ENCODE measurements around the gene C3orf18. TPM values are rescaled to one million over a fixed set of nuclear protein-coding genes. Genes with fewer than 3 reads are reported as not detected.

C3orf18 gene
- total and polyA plus RNA-seq, 3 experiments from 2014 or later: 11.5 to 15.8 (median 13.0) TPM

GRCh38 chr3:50607271-50608091 is 39.9 kb upstream of the C3orf18 start:
- CTCF ChIA-PET: interaction anchor here (1.5 to 21.6 kb wide), 4 partner anchors 8 to 32 kb away, joined by 3 to 724 read pairs (median 156); partner anchors contain the start of genes C3orf18, HEMK1 and MAPKAPK3
- H3K36me3 Mint-ChIP-seq: peaks cover 31 to 57% (median 32%) of the 10 kb centered on the region in 3 donors
- peak overlapping the region; percentile 82 to 97 (median 97) for H3K4me3 Mint-ChIP-seq
- Histone ChIP-seq H3K36me3 (ENCODE audit: insufficient read depth, low read length) (peaks cover 60% of the 10 kb centered on the region), H3K27ac (ENCODE audit: low read depth, low read length) (peak overlapping the region; percentile 84), H3K4me3 (ENCODE audit: low read length) (peak overlapping the region; percentile 98), H3K4me1 (ENCODE audit: insufficient read depth, low read length) (peaks cover 68% of the 10 kb centered on the region), H3K9me3 (ENCODE audit: low read length) (no peaks in the 10 kb centered on the region), H3K27me3 (ENCODE audit: insufficient read depth, low read length, poor library complexity, severe bottlenecking) (no peaks in the 10 kb centered on the region)
- no peaks in the 10 kb centered on the region for H3K27me3 Mint-ChIP-seq
- peak overlapping the region; percentile 92 to 98 (median 95) for H3K27ac Mint-ChIP-seq
- POLR2A ChIA-PET: interaction anchor here (0.6 to 6.7 kb wide), 5 partner anchors 17 to 893 kb away, joined by 3 to 56 read pairs (median 10); partner anchors contain the start of genes C3orf18, HEMK1 and NPRL2
- no peak for DNase-seq
- peaks cover 80 to 93% (median 86%) of the 10 kb centered on the region in 3 donors for H3K4me1 Mint-ChIP-seq
- H3K9me3 Mint-ChIP-seq: no peaks in the 10 kb centered on the region

GRCh38 chr3:50606596-50606995 is 39.0 kb upstream of the C3orf18 start:
- Histone ChIP-seq H3K4me1 (ENCODE audit: insufficient read depth, low read length) (peaks cover 77% of the 10 kb centered on the region), H3K9me3 (ENCODE audit: low read length) (no peaks in the 10 kb centered on the region), H3K27ac (ENCODE audit: low read depth, low read length) (peak overlapping the region; percentile 84), H3K27me3 (ENCODE audit: insufficient read depth, low read length, poor library complexity, severe bottlenecking) (no peaks in the 10 kb centered on the region), H3K4me3 (ENCODE audit: low read length) (peak overlapping the region; percentile 98), H3K36me3 (ENCODE audit: insufficient read depth, low read length) (peaks cover 60% of the 10 kb centered on the region)
- peak overlapping the region; percentile 85 to 98 (median 94) for H3K27ac Mint-ChIP-seq
- H3K9me3 Mint-ChIP-seq: no peaks in the 10 kb centered on the region
- ChIA-PET CTCF (interaction anchor here (4.8 to 21.6 kb wide), 3 partner anchors 9 to 32 kb away, joined by 18 to 724 read pairs (median 293); partner anchors contain the start of genes C3orf18, HEMK1 and MAPKAPK3), POLR2A (interaction anchor here (1.7 to 6.7 kb wide), 2 partner anchors 16 to 32 kb away, joined by 5 to 56 read pairs; no protein-coding TSS in a partner anchor)
- peak; percentile 28 to 76 (median 43) for DNase-seq
- no peaks in the 10 kb centered on the region for H3K27me3 Mint-ChIP-seq
- peaks cover 83 to 95% (median 88%) of the 10 kb centered on the region in 3 donors for H3K4me1 Mint-ChIP-seq
- peaks cover 31 to 57% (median 32%) of the 10 kb centered on the region in 3 donors for H3K36me3 Mint-ChIP-seq
- peak overlapping the region; percentile 79 to 97 (median 97) for H3K4me3 Mint-ChIP-seq

- Histone ChIP-seq H3K27me3 (ENCODE audit: insufficient read depth, low read length, poor library complexity, severe bottlenecking) (no peaks in the 10 kb centered on the region), H3K9me3 (ENCODE audit: low read length) (no peaks in the 10 kb centered on the region), H3K4me3 (ENCODE audit: low read length) (peak overlapping the region; percentile 98), H3K27ac (ENCODE audit: low read depth, low read length) (peak overlapping the region; percentile 84), H3K4me1 (ENCODE audit: insufficient read depth, low read length) (peaks cover 84% of the 10 kb centered on the region), H3K36me3 (ENCODE audit: insufficient read depth, low read length) (peaks cover 60% of the 10 kb centered on the region)
- H3K4me1 Mint-ChIP-seq: peaks cover 90 to 100% (median 95%) of the 10 kb centered on the region in 3 donors
- DNase-seq: no peak
- CTCF ChIA-PET: interaction anchor here (0.9 to 21.6 kb wide), 5 partner anchors 7 to 784 kb away, joined by 3 to 724 read pairs (median 18); partner anchors contain the start of genes C3orf18, HEMK1 and MAPKAPK3
- H3K4me3 Mint-ChIP-seq: peak overlapping the region; percentile 79 to 97 (median 97)
- peaks cover 31 to 55% (median 32%) of the 10 kb centered on the region in 3 donors for H3K36me3 Mint-ChIP-seq
- H3K27ac Mint-ChIP-seq: peak overlapping the region; percentile 85 to 98 (median 94)
- POLR2A ChIA-PET: interaction anchor here (1.7 to 6.7 kb wide), 2 partner anchors 15 to 31 kb away, joined by 5 to 56 read pairs; no protein-coding TSS in a partner anchor
- no peaks in the 10 kb centered on the region for H3K27me3 Mint-ChIP-seq
- H3K9me3 Mint-ChIP-seq: no peaks in the 10 kb centered on the region
Observed at GRCh38 chr3:50605901-50606326, 38.4 kb upstream of the C3orf18 start.

GRCh38 chr3:50604628-50605588 is 37.4 kb upstream of the C3orf18 start:
- Mint-ChIP-seq H3K4me3 (peak overlapping the region; percentile 79 to 97 (median 97)), H3K27me3 (no peaks in the 10 kb centered on the region), H3K36me3 (peaks cover 30 to 52% (median 31%) of the 10 kb centered on the region in 3 donors), H3K9me3 (no peaks in the 10 kb centered on the region), H3K27ac (peak overlapping the region; percentile 90 to 98 (median 96)), H3K4me1 (peaks cover 97 to 100% (median 99%) of the 10 kb centered on the region in 3 donors)
- peak overlapping the region; percentile 84 for H3K27ac ChIP-seq (ENCODE audit: low read depth, low read length)
- ChIA-PET POLR2A (interaction anchor here (0.8 to 6.7 kb wide), 2 partner anchors 14 to 36 kb away, joined by 7 to 56 read pairs; partner anchors contain the start of gene HEMK1), CTCF (interaction anchor here (0.9 to 21.6 kb wide), 5 partner anchors 8 to 785 kb away, joined by 3 to 724 read pairs (median 18); partner anchors contain the start of genes C3orf18, HEMK1 and MAPKAPK3)
- H3K4me3 ChIP-seq (ENCODE audit: low read length): peak overlapping the region; percentile 98
- H3K36me3 ChIP-seq (ENCODE audit: insufficient read depth, low read length): peaks cover 50% of the 10 kb centered on the region
- H3K27me3 ChIP-seq (ENCODE audit: insufficient read depth, low read length, poor library complexity, severe bottlenecking): no peaks in the 10 kb centered on the region
- H3K9me3 ChIP-seq (ENCODE audit: low read length): no peaks in the 10 kb centered on the region
- no peak for DNase-seq
- H3K4me1 ChIP-seq (ENCODE audit: insufficient read depth, low read length): peaks cover 94% of the 10 kb centered on the region

- H3K4me1 Mint-ChIP-seq: peaks cover 95 to 100% (median 98%) of the 10 kb centered on the region in 3 donors
- ChIA-PET POLR2A (interaction anchor here (0.8 to 6.7 kb wide), 2 partner anchors 14 to 35 kb away, joined by 7 to 56 read pairs; partner anchors contain the start of gene HEMK1), CTCF (interaction anchor here (1.6 to 21.6 kb wide), 4 partner anchors 9 to 29 kb away, joined by 5 to 724 read pairs (median 156); partner anchors contain the start of genes C3orf18, HEMK1 and MAPKAPK3)
- H3K27ac ChIP-seq (ENCODE audit: low read depth, low read length): peak overlapping the region; percentile 84
- peak overlapping the region; percentile 45 to 97 (median 71) for H3K4me3 Mint-ChIP-seq
- no peak overlapping the region for H3K4me3 ChIP-seq (ENCODE audit: low read length)
- peaks cover 27 to 52% (median 30%) of the 10 kb centered on the region in 3 donors for H3K36me3 Mint-ChIP-seq
- no peaks in the 10 kb centered on the region for H3K27me3 Mint-ChIP-seq
- peaks cover 100% of the 10 kb centered on the region for H3K4me1 ChIP-seq (ENCODE audit: insufficient read depth, low read length)
- DNase-seq: no peak
- no peaks in the 10 kb centered on the region for H3K9me3 ChIP-seq (ENCODE audit: low read length)
- peaks cover 44% of the 10 kb centered on the region for H3K36me3 ChIP-seq (ENCODE audit: insufficient read depth, low read length)
- peak overlapping the region; percentile 90 to 98 (median 96) for H3K27ac Mint-ChIP-seq
- H3K9me3 Mint-ChIP-seq: no peaks in the 10 kb centered on the region
- H3K27me3 ChIP-seq (ENCODE audit: insufficient read depth, low read length, poor library complexity, severe bottlenecking): no peaks in the 10 kb centered on the region
Observed at GRCh38 chr3:50604110-50604621, 36.6 kb upstream of the C3orf18 start.

- CTCF ChIA-PET: interaction anchor here (1.0 to 21.6 kb wide), 7 partner anchors 8 to 28 kb away, joined by 3 to 724 read pairs (median 33); partner anchors contain the start of genes C3orf18, CISH, HEMK1 and MAPKAPK3
- Mint-ChIP-seq H3K9me3 (no peaks in the 10 kb centered on the region), H3K4me1 (peaks cover 89 to 99% (median 94%) of the 10 kb centered on the region in 3 donors), H3K4me3 (peak overlapping the region; percentile 51 to 97 (median 74)), H3K36me3 (peaks cover 22 to 49% (median 26%) of the 10 kb centered on the region in 3 donors), H3K27me3 (no peaks in the 10 kb centered on the region), H3K27ac (peak overlapping the region; percentile 90 to 98 (median 96))
- POLR2A ChIA-PET: interaction anchor here (3.5 kb wide), 1 partner anchor 14 kb away, joined by 24 read pairs; no protein-coding TSS in a partner anchor
- no peaks in the 10 kb centered on the region for H3K9me3 ChIP-seq (ENCODE audit: low read length)
- no peaks in the 10 kb centered on the region for H3K27me3 ChIP-seq (ENCODE audit: insufficient read depth, low read length, poor library complexity, severe bottlenecking)
- peaks cover 44% of the 10 kb centered on the region for H3K36me3 ChIP-seq (ENCODE audit: insufficient read depth, low read length)
- peaks cover 100% of the 10 kb centered on the region for H3K4me1 ChIP-seq (ENCODE audit: insufficient read depth, low read length)
- no peak for DNase-seq
- H3K27ac ChIP-seq (ENCODE audit: low read depth, low read length): peak overlapping the region; percentile 84
- no peak overlapping the region for H3K4me3 ChIP-seq (ENCODE audit: low read length)
Observed at GRCh38 chr3:50603261-50604109, 35.9 kb upstream of the C3orf18 start.

Data from CD8-positive, alpha-beta memory T cell (primary cell).